GM10248 (cell line): ENCODE measurements around the gene CNTN1.

Experiments
- CTCF ChIA-PET: fragments of 300-600 bp; sonication (Branson Sonifier 250); formaldehyde crosslinking; extraction: SDS; loops from one replicate; lab custom pipeline; 2021; ENCODE audit warnings: antibody characterized with exemption; lab: Yijun Ruan, JAX
- POLR2A ChIA-PET: fragments of 350-650 bp; sonication (Branson Sonifier 250); formaldehyde crosslinking; extraction: SDS; loops from one replicate; lab custom pipeline; 2020; ENCODE audit warnings: antibody characterized with exemption; lab: Yijun Ruan, JAX
- DNase-seq: peaks from one replicate; pipeline ENCODE4 v3.0.0; 2012; ENCODE audit errors: extremely low spot score
- CTCF ChIP-seq: IDR thresholded peaks from 2 replicates; pipeline ENCODE4 v1.5.1; 2012; ENCODE audit warnings: mild to moderate bottlenecking, low read depth; ENCODE audit errors: extremely low read depth, missing control alignments, control extremely low read depth

Gene CNTN1

GRCh38 chr12:40898505-40898904, 206.3 kb downstream of the CNTN1 start:
- ChIA-PET POLR2A (no interaction called here), CTCF (no interaction called here)
- no peak for TF ChIP-seq CTCF
- no peak for DNase-seq

GRCh38 chr12:40903040-40903439, 210.8 kb downstream of the CNTN1 start:
- no peak for DNase-seq
- ChIA-PET CTCF (interaction anchor here (1.5 kb wide), 2 partner anchors 14 to 28 kb away, joined by 3 to 4 read pairs; no protein-coding TSS in a partner anchor), POLR2A (interaction anchor here (0.7 kb wide), 1 partner anchor 29 kb away, joined by 5 read pairs; no protein-coding TSS in a partner anchor)
- TF ChIP-seq CTCF, result no peak

- DNase-seq, result peak; percentile 19
- TF ChIP-seq CTCF, result no peak
- ChIA-PET POLR2A (no interaction called here), CTCF (no interaction called here)
Observed at GRCh38 chr12:40907115-40907527, 214.9 kb downstream of the CNTN1 start.

GRCh38 chr12:40911676-40912075, 219.4 kb downstream of the CNTN1 start:
- ChIA-PET POLR2A (no interaction called here), CTCF (no interaction called here)
- DNase-seq, result no peak
- TF ChIP-seq CTCF, result no peak

- ChIA-PET POLR2A (no interaction called here), CTCF (no interaction called here)
- DNase-seq, result no peak
- no peak for TF ChIP-seq CTCF
Observed at GRCh38 chr12:40915172-40915571, 222.9 kb downstream of the CNTN1 start.

- TF ChIP-seq CTCF, result no peak
- ChIA-PET POLR2A (no interaction called here), CTCF (interaction anchor here (1.5 kb wide), 1 partner anchor 604 kb away, joined by 3 read pairs; no protein-coding TSS in a partner anchor)
- DNase-seq, result no peak
Observed at GRCh38 chr12:40917561-40917960, 225.3 kb downstream of the CNTN1 start.
